LNCaP clone FGC (cell line): ENCODE results near the gene DHX8.

ENCODE experiments used
- DNase-seq: peaks from one replicate; pipeline ENCODE4 v3.0.0-alpha.2; 2011; ENCODE audit warnings: low read depth
- H3K4me3 ChIP-seq: 2 replicates; pipeline ENCODE4 v1.5.1; 2011; ENCODE audit warnings: mild to moderate bottlenecking, low read depth, low read length, control low read depth
- CTCF ChIP-seq: IDR thresholded peaks from 2 replicates; pipeline ENCODE4 v1.5.1; 2012; ENCODE audit warnings: mild to moderate bottlenecking; ENCODE audit not compliant: control insufficient read depth, insufficient read depth; ENCODE audit errors: extremely low read depth

DHX8 gene

GRCh38 chr17:43558805-43559160, 75.0 kb downstream of the DHX8 start:
- no peak for DNase-seq

GRCh38 chr17:43559161-43559816, 75.5 kb downstream of the DHX8 start:
- DNase-seq: no peak
- no peak for TF ChIP-seq CTCF
- H3K4me3 ChIP-seq: no peak overlapping the region

More at GRCh38 chr17:43558805-43559160, 75.0 kb downstream of the DHX8 start:
- TF ChIP-seq CTCF: no peak
- H3K4me3 ChIP-seq: no peak overlapping the region

- no peak for DNase-seq
- no peak overlapping the region for H3K4me3 ChIP-seq
- TF ChIP-seq CTCF: no peak
These were observed 77.0 kb downstream of the DHX8 start for GRCh38 chr17:43560461-43561427.

DNA sequence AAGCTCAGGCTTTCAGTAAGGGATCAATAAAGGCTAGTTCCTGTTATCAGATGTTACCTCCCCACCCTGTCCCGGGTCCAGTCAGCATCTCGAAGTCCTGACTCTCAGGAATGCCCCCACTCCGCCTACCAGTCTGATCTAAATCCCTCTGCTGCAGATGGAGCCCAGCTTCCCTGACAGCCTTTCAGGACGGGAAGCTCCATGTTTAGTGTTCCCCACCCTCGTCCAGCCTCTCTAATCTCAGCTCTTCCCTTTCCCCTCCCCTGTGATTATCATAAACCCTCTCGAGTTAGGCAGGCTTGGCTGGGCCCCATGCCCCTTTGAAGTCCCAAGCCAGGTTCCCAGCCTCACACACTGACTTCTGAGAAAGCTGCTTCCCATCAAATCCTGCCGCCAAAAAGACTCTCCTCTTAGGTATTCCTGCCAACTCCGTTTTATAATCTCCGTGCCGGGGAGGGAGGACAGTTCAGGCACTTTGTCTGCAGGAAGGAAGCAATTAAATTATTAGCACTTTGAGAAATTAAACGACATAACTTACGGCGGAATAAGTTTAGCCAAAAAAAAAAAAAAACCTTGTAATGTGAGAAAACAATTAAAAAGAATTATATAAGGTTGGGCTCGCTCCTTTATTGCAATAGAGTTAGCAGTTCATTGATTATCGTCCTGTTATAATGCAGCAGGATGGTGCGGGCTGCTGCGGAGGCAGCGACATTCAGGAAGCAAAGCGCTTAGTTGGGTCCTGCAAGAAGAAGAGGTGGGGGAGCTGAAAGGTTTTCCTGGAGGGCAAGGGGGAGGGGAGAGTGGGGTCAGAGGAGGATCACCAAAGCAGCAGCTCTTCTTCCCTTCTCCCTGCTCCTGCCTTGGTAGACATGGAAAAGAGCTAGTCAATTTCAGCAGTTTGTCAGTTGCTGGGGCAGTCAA, 79.2 kb downstream of the DHX8 start:
- H3K4me3 ChIP-seq: no peak overlapping the region
- TF ChIP-seq CTCF: no peak
- DNase-seq: no peak

DNA sequence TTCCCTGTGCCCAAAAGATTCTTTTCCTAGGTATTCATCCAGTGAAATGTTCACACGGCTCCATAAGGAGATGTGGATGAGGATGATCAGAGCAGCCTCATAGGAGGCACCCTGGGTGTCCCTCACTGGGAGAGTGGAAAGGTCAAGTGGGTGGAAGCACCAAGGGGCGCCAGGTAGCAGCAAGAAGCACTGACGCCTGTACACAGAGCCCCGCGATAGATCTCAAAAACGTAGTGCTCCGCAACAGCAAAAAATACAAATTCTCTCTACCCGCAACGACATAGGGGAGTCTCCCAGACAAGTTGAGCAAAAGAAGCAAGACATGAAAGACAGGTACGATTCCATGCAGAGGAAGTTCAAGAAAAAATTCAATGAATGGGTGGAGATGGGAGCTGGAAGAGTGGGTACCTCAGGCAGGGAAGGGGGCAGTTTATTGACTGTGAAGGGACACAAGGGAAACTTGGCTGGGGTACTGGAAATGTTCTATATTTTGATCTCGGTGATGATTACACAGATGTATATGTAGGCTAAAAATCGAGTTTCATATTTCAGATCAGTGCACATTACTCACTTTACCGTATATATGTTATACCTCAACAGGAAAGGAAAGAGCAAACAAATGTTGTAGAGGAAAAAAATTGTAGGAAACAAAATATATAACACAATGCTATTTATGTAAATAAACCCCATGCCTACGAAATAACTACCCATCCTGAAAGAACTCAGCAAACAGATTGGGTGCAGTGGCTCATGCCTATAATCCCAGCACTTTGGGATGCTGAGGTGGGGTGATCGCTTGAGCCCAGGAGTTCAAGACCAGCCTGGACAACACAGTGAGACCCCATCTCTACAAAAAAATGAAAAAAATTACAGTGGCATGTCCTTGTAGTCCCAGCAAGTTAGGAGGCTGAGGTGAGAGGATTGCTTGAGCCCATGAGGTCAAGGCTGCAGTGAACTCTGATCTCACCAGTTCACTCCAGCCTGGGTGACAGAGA, 80.1 kb downstream of the DHX8 start:
- TF ChIP-seq CTCF: no peak
- H3K4me3 ChIP-seq: no peak overlapping the region
- no peak for DNase-seq
